ENCODE results near the gene PDZD2.

DNA sequence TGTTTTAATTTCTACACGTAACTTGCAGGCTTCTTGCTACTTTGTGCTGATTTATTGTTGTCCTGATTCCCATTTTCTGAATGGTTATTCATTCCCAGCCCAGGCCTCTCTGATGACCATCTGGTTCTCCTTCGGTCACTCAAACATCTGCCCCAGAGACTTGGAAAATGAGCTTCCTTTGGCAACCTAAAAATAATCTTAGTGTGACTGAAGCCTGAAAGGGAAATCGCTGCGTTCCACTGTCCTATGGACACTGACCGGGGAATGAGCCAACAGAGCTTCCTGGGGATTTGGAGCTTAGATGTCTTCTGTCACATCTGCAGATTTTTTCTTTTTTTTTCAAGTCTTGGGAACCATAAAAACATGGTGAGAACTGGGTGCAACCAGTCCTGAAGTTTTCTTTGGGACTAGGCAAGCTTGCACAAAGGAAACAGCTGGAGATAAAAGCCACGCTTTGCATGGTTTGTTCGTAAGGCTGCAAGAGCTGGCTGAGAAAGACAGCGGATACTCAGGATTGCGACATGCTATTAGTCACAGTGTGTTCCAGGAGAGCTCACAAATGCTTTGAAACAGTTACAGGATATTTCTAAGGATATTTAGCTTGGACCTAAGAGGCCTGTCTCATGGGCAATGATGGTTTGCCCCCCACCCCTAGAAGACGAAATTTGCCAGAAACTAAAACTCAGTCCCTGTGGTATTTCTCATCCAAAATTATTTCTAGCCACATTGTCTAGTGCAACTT lies 389.0 kb downstream of the PDZD2 start:
- TF ChIP-seq POLR2A (IDR thresholded peaks at IDR 0.05) = no peak
- TF ChIP-seq, protein P1, sequence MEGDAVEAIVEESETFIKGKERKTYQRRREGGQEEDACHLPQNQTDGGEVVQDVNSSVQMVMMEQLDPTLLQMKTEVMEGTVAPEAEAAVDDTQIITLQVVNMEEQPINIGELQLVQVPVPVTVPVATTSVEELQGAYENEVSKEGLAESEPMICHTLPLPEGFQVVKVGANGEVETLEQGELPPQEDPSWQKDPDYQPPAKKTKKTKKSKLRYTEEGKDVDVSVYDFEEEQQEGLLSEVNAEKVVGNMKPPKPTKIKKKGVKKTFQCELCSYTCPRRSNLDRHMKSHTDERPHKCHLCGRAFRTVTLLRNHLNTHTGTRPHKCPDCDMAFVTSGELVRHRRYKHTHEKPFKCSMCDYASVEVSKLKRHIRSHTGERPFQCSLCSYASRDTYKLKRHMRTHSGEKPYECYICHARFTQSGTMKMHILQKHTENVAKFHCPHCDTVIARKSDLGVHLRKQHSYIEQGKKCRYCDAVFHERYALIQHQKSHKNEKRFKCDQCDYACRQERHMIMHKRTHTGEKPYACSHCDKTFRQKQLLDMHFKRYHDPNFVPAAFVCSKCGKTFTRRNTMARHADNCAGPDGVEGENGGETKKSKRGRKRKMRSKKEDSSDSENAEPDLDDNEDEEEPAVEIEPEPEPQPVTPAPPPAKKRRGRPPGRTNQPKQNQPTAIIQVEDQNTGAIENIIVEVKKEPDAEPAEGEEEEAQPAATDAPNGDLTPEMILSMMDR (IDR thresholded peaks at IDR 0.05 in 4 of 5, conservative IDR thresholded peaks at IDR 0.05 in 1 of 5) = no peak

All from gastrocnemius medialis (tissue), 4 donors.